Measurements from ENCODE around the gene ACYP2.
"Not testable (repeated sequence)": the region's sequence is repeated elsewhere in the genome, so short reads cannot be mapped to it uniquely, and the experiment has no call there.

The ACYP2 gene

GRCh38 chr2:54099829-54100585 lies 15.4 kb upstream of the ACYP2 start:
- DNase-seq, result no peak

GRCh38 chr2:54100772-54101171 lies 14.6 kb upstream of the ACYP2 start:
- DNase-seq, result no peak

GRCh38 chr2:54103454-54104314 lies 11.7 kb upstream of the ACYP2 start:
- peak; percentile 62 for DNase-seq

GRCh38 chr2:54106631-54107454 lies 8.6 kb upstream of the ACYP2 start:
- DNase-seq, result peak; percentile 59

GRCh38 chr2:54107455-54107764 lies 8.0 kb upstream of the ACYP2 start:
- no peak for DNase-seq

- DNase-seq, result peak; percentile 6
Measured at GRCh38 chr2:54107903-54108615, 7.4 kb upstream of the ACYP2 start.

GRCh38 chr2:54109848-54110247 lies 5.6 kb upstream of the ACYP2 start:
- DNase-seq, result no peak

GRCh38 chr2:54114479-54114878 lies 936 bp upstream of the ACYP2 start:
- not testable (repeated sequence) for DNase-seq

GRCh38 chr2:54114936-54115283 lies 505 bp upstream of the ACYP2 start:
- DNase-seq, result no peak

- not testable (repeated sequence) for DNase-seq
Measured at GRCh38 chr2:54116598-54116997, 1.2 kb downstream of the ACYP2 start.

- no peak for DNase-seq
Measured at GRCh38 chr2:54120950-54121349, 5.5 kb downstream of the ACYP2 start.

GRCh38 chr2:54122171-54122935 lies 6.9 kb downstream of the ACYP2 start:
- no peak for DNase-seq

- DNase-seq, result no peak
Measured at GRCh38 chr2:54122939-54123338, 7.5 kb downstream of the ACYP2 start.

- not testable (repeated sequence) for DNase-seq
Measured at GRCh38 chr2:54127174-54127573, 11.8 kb downstream of the ACYP2 start.

- DNase-seq, result no peak
Measured at GRCh38 chr2:54133056-54133455, 17.6 kb downstream of the ACYP2 start.

GRCh38 chr2:54139210-54139609 lies 23.8 kb downstream of the ACYP2 start:
- no peak for DNase-seq

GRCh38 chr2:54143780-54144179 lies 28.4 kb downstream of the ACYP2 start:
- no peak for DNase-seq

GRCh38 chr2:54148391-54148790 lies 33.0 kb downstream of the ACYP2 start:
- DNase-seq, result no peak

- no peak for DNase-seq
Measured at GRCh38 chr2:54149638-54150441, 34.4 kb downstream of the ACYP2 start.

GRCh38 chr2:54158311-54158710 lies 42.9 kb downstream of the ACYP2 start:
- DNase-seq, result no peak
